GM18858 (cell line): ENCODE results near the gene ING2.
"Not testable (repeated sequence)": the region's sequence is repeated elsewhere in the genome, so short reads cannot be mapped to it uniquely, and the experiment has no call there.

Experiments used
- ATAC-seq: cut with Tn5 transposase; IDR thresholded peaks from one replicate; pipeline ENCODE4 v1.9.1; 2021; ENCODE audit not compliant: unreplicated experiment

Gene ING2, protein sequence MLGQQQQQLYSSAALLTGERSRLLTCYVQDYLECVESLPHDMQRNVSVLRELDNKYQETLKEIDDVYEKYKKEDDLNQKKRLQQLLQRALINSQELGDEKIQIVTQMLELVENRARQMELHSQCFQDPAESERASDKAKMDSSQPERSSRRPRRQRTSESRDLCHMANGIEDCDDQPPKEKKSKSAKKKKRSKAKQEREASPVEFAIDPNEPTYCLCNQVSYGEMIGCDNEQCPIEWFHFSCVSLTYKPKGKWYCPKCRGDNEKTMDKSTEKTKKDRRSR

DNA sequence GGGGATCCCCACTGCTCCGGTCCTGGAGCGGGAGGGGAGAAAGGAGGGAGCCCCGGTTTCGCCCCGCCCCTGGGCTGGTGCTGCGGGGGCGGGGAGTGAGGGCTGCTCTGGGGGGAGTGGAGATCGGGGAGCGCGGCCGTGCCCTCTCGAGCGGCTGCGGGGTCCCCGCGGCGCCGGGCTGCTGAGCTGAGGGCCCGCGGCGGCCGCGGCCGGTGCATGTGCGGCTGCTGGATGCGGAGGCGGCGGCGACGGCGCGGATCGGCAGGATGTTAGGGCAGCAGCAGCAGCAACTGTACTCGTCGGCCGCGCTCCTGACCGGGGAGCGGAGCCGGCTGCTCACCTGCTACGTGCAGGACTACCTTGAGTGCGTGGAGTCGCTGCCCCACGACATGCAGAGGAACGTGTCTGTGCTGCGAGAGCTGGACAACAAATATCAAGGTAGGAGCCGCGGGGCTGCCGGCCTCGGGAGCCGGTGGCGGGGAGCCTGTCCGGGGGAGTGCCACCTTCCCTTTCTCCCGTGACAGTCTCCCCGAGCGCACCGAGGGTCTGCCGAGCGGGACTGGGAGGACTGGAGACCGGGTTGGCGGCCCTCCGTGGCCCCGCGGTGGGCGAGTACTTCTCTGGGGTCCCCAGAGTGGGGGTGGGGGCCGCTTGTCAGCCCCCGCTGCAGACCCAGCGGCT, at the start of gene ING2:
ING2 (plus strand) TSS at position 129 of the 681 bp plus-strand sequence; CDS start at position 267, 138 bp downstream.
- ATAC-seq, result peak; percentile 21

DNA sequence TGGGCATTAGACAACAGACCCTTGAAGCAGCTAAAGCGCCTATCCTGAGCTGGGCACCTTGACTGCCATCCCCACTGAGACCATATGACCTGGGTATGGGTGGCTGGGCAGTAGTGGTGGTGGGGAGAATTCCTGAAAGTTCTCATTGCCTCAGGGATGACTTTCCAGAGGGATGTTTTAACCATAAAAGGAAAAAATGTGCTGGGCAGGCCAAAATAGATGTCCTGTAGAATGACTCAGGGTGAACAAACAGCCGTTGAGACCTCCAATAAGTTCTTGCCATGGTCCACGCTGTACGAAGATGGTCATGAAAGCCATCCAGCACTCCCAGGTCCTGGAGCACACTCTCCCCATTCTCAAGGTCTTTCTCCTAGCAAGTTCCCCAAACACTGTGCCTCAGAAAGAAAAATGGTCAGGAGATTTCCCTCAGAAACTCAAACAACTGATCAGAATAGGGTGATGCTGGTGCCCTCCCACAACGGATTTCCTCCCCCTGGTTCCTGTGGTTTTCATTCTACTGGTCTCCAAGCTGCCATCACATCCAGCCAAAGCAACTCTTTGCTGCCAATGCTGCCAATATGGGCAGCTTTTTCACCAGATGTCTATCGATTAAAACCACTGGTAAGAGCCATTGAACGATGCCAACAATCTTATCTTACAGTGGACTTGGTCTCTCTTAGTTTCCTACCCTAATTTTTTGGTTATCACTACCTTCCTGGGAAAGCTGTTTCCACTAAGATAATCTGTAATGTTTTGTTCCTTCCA, 49.2 kb upstream of the ING2 start:
- no peak for ATAC-seq

- no peak for ATAC-seq
Observed at GRCh38 chr4:183458005-183458404, 46.9 kb upstream of the ING2 start.

DNA sequence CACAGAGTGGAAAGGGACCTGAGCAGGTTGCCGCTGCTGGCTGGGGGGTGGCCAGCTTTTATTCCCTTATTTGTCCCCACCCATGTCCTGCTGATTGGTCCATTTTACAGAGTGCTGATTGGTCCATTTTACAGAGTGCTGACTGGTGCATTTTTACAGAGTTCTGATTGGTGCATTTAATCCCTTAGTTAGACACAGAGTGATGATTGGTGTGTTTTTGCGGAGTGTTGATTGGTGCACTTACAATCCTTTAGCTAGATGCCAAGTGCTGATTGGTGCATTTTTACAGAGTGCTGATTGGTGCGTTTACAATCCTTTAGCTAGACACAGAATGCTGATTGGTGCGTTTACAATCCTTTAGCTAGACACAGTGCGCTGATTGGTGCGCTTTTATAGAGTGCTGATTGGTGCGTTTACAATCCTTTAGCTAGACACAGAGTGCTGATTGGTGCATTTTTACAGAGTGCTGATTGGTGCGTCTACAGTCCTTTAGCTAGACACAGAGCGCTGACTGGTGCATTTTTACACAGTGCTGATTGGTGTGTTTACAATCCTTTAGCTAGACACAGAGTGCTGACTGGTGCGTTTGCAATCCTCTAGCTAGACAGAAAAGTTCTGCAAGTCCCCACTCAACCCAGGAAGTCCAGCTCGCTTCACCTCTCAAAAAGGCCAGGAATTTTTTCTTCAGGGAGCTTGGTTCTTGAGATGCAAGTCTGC, 40.8 kb upstream of the ING2 start:
- not testable (repeated sequence) for ATAC-seq

- not testable (repeated sequence) for ATAC-seq
Observed at GRCh38 chr4:183465879-183466278, 39.0 kb upstream of the ING2 start.

GRCh38 chr4:183467246-183467645, 37.6 kb upstream of the ING2 start:
- no peak for ATAC-seq

GRCh38 chr4:183468210-183469095, 36.4 kb upstream of the ING2 start:
- no peak for ATAC-seq

- no peak for ATAC-seq
Observed at GRCh38 chr4:183469285-183469684, 35.6 kb upstream of the ING2 start.

DNA sequence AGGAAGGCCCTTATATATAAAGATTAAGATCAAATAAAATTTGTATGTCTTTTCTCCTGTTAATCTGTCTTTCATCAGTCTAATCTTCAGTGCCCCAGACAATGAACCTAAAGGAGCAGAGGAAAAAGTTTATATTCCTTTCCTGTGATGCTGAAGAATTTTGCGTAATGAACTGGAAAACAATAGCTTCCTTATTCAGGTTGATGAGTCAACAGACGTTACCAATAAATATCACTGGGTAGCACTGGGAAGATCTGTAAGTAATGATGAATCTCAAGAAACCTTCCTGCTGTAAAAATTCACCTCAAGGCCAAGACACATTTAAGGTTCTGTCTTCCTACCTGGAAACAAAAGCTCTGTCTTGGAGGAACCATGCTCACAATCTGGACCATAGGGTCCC, 34.9 kb upstream of the ING2 start:
- no peak for ATAC-seq

DNA sequence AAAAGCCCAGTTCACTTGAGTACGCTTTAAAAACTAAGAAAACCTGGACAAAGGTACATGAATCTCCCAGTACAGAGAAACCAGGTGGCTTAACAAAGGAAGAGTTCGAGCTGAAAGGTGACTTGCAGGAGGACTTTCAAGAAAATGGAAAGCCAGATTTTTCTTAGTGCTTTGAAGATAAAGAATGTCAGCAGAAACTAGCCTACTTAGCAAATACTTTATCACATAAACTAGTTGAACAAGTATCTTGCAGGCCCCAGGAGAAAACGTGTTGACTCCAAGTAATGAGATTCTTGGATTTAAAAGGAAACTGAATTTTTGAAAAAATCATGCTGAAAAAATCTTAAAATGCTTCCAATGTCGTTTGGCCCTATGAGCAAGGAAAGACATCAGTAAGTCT, 34.0 kb upstream of the ING2 start:
- no peak for ATAC-seq

- ATAC-seq, result peak; percentile 68
Observed at GRCh38 chr4:183471946-183472708, 32.7 kb upstream of the ING2 start.

- ATAC-seq, result no peak
Observed at GRCh38 chr4:183478123-183478522, 26.7 kb upstream of the ING2 start.

GRCh38 chr4:183478926-183479325, 25.9 kb upstream of the ING2 start:
- no peak for ATAC-seq

DNA sequence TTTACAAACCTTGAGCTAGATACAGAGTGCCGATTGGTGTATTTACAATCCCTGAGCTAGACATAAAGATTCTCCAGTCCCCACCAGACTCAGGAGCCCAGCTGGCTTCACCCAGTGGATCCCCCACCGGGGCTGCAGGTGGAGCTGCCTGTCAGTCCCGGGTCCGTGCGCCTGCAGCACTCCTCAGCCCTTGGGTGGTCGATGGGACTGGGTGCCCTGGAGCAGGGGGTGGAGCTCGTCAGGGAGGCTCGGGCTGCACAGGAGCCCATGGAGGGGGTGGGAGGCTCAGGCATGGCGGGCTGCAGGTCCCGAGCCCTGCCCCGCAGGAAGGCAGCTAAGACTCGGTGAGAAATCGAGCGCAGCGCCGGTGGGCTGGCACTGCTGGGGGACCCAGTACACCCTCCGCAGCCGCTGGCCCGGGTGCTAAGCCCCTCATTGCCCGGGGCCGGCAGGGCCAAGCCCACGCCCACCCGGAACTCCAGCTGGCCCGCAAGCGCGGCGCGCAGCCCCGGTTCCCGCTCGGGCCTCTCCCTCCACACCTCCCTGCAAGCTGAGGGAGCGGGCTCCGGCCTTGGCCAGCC, 22.3 kb upstream of the ING2 start:
- ATAC-seq, result not testable (repeated sequence)

DNA sequence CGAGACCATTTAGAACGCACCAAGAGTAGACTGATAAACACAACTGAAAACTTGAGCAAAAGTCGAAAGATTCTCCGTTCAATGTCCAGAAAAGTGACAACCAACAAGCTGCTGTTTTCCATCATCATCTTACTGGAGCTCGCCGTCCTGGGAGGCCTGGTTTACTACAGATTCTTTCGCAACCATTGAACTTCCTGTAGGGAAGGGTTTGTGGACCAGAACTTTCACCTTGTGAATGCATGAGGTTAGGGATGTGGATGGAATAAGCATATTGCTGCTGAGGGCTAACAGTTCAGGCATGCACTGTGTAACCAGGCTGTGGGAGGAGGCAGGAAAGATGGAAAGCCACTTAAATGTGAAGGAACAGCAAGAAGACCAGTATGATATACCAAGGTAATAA, 20.9 kb upstream of the ING2 start:
- ATAC-seq, result no peak

DNA sequence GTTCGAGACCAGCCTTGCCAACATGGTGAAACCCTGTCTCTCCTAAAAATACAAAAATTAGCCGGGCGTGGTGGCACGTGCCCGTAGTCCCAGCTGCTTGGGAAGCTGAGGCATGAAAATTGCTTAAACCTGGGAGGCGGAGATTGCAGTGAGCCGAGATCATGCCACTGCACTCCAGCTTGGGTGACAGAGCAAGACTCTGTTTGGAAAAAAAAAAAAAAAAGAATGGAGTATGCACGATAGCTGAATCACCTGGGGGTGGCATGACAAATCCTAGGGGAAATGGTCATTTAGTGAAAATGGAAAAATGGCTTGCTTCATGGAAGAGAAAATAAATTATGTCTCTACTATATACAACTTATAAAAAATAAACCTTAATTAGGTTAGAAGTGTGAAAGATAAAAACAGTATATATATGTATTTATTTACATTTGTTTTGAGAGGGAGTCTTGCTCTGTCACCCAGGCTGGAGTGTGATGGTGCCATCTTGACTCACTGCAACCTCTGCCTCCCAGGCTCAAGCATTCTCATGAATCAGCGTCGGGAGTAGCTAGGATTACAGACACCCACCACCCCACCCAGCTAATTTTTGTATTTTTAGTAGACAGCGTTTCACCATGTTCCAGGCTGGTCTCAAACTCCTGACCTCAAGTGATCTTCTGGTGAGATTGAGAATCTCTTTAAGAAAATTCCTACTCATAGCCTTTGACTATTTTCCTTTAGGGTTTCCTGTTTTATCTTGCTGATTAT, 19.3 kb upstream of the ING2 start:
- no peak for ATAC-seq

DNA sequence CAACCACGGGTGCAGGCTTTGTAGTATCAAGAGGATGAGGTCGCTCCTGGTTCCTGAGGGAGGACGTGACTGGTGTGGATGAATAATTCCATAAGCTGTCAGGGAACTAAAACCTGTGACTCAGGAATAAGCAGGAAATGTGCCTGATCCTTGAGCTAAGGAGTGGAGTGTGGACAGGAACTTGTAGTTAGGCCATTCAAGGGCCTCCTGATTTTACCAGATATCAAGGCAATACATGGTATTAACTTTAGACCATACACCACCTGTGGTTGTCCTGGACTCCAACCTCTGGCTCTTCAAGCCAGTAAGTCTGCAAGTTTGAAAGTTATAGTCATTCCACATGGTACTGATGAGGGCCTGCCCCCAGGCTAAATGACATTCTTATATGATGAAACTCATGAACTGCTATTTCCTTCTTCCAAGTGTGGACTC, 12.1 kb upstream of the ING2 start:
- ATAC-seq, result no peak

DNA sequence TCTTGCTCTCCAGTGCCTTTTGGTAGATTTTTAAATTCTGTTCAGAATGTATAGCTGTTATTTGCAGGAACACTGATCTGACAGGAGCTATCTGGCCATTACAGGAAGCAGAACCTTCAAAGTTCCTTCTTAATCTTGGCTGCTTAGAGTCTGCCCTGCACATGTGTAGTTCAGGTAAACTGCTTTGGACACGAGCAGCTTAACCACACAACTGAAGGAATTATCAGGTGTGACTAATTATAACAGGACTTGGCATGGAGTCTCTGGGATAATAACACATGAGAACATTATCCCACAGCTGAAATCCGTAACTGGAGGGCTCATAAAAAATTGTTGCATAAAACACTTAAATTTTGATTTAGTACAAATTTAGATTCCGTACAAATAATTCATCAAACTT, 11.6 kb upstream of the ING2 start:
- no peak for ATAC-seq
